CD4-positive, alpha-beta memory T cell (primary cell): ENCODE measurements around the gene ZNF140. TPM values are rescaled to one million over a fixed set of nuclear protein-coding genes. Genes with fewer than 3 reads are reported as not detected.

Experiments used
- CTCF ChIA-PET: fragments of 350-600 bp; sonication (Branson Sonifier 250); formaldehyde crosslinking; loops from one replicate; lab custom pipeline; 2021; ENCODE audit warnings: inconsistent platforms; ENCODE audit not compliant: partially characterized antibody; lab: Charles Lee
- POLR2A ChIA-PET: fragments of 350-600 bp; sonication (Branson Sonifier 250); formaldehyde crosslinking; loops from one replicate; lab custom pipeline; 2021; ENCODE audit not compliant: partially characterized antibody; lab: Charles Lee
- DNase-seq, 5 donors: peaks; one replicate each; pipeline versions ENCODE4 v3.0.0 to v3.0.0-alpha.2; 2020 to 2022; ENCODE audit warnings: mixed read lengths in 1 of 5
- H3K27ac ChIP-seq: one replicate; pipeline ENCODE4 v1.7.0; 2013; ENCODE audit warnings: low read depth, low read length
- H3K27me3 ChIP-seq: 2 replicates; pipeline ENCODE4 v1.7.0; 2013; ENCODE audit warnings: mild to moderate bottlenecking, low read length, moderate library complexity; ENCODE audit not compliant: insufficient read depth
- H3K36me3 ChIP-seq: 2 replicates; pipeline ENCODE4 v1.7.0; 2013; ENCODE audit warnings: mild to moderate bottlenecking, low read length, moderate library complexity; ENCODE audit not compliant: insufficient read depth
- H3K4me1 ChIP-seq: 2 replicates; pipeline ENCODE4 v1.7.0; 2013; ENCODE audit warnings: mild to moderate bottlenecking, low read length, moderate library complexity; ENCODE audit not compliant: insufficient read depth
- H3K4me3 ChIP-seq, 2 donors: one replicate each; pipeline ENCODE4 v1.7.0; 2013; ENCODE audit warnings: low read length in 2 of 2, mild to moderate bottlenecking in 1 of 2
- H3K9me3 ChIP-seq, 2 donors: one replicate each; pipeline ENCODE4 v1.7.0; 2013; ENCODE audit warnings: low read length in 2 of 2, control low read depth in 1 of 2; ENCODE audit not compliant: control insufficient read depth in 1 of 2
- H3K27ac Mint-ChIP-seq, 7 donors: one replicate each; pipeline ENCODE4 v1.8.0; 2020 to 2021; ENCODE audit warnings: mixed read lengths in 7 of 7, mild to moderate bottlenecking in 6 of 7, inconsistent platforms in 3 of 7, moderate library complexity in 3 of 7
- H3K27me3 Mint-ChIP-seq, 2 donors: one replicate each; pipeline ENCODE4 v1.8.0; 2020 to 2021; ENCODE audit warnings: mixed read lengths in 2 of 2
- H3K36me3 Mint-ChIP-seq, 2 donors: one replicate each; pipeline ENCODE4 v1.8.0; 2020 to 2021; ENCODE audit warnings: mixed read lengths in 2 of 2, inconsistent platforms in 1 of 2, mild to moderate bottlenecking in 1 of 2
- H3K4me1 Mint-ChIP-seq, 4 donors: one replicate each; pipeline ENCODE4 v1.8.0; 2020 to 2021; ENCODE audit warnings: mixed read lengths in 4 of 4, mild to moderate bottlenecking in 1 of 4
- H3K4me3 Mint-ChIP-seq, 8 donors: one replicate each; pipeline ENCODE4 v1.8.0; 2020 to 2021; ENCODE audit warnings: mixed read lengths in 8 of 8, mild to moderate bottlenecking in 7 of 8, moderate library complexity in 6 of 8, inconsistent platforms in 3 of 8
- H3K9me3 Mint-ChIP-seq, 8 donors: one replicate each; pipeline ENCODE4 v1.8.0; 2020 to 2021; ENCODE audit warnings: mixed read lengths in 8 of 8, mild to moderate bottlenecking in 5 of 8, inconsistent platforms in 3 of 8, moderate library complexity in 1 of 8
- intact Hi-C: fragments of 100-400 bp; cut with micrococcal nuclease; formaldehyde crosslinking; loops from one replicate; pipeline ENCODE4 v1.15.1; 2023
- polyA plus RNA-seq, 2 donors: library from polyadenylated mRNA; unstranded; fragments of 300-500 nt; fragmentation: Illumina TruSeq; gene quantifications; one replicate each; pipeline ENCODE4 v1.2.3, GENCODE V29; 2021
- total RNA-seq, 2 experiments: library from RNA; stranded (reverse); gene quantifications; one replicate each; pipeline ENCODE4 v1.2.3, GENCODE V29; 2021

Gene ZNF140
- total RNA-seq (10 to 100 TPM; 25.2 to 28.2 TPM), polyA plus RNA-seq (10 to 100 TPM; 24.6 to 26.2 TPM)

DNA sequence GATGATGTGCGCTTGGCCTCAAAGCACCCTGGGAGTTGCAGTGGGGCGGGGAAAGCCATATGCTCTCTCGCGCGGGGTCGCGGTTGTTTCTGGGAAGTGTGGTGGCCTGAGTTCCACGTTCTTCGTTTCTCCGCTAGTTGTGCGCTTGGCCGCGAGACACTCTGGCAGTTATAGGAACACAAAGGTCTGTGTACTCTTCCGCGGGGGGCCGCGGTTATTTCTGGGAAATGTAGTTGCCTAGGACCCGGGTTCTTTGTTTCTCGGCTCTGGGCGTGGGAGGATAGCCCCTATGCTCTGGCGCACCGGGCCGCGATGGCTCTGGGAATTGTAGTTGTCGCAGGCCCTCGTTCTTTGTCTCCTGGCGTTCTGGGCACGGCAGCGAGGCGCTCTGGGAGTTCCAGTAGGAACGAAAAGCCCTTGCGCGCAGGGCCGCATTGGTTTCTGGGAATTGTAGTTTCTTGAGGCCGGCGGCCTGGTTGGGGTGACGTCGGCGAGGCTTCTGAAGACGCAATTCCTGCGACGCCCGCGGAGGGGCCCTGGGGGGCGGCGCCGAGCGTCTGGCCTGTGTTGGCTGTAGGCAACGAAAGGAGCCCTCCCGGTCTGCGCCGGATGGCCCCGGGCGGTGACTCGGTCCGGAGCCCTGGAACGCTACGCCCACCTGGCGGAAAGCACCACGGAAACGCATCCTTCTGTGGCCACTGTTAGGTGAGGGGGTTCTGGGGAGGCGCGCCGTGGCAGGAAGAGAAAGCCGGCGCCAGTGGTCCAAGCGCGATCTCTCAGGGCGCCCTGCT, at the start of gene ZNF140:
Gene ZNF140 (plus strand): TSS at position 556 of the 791 bp plus-strand sequence. CDS start 398 bp downstream, outside the sequence.
- H3K4me3 Mint-ChIP-seq = peak within 1 kb of the TSS in 1 of 8 donors; percentile 17
- H3K27me3 Mint-ChIP-seq = no peaks in the 10 kb centered on the region
- peak; percentile 95 to 98 (median 97) for DNase-seq
- H3K36me3 Mint-ChIP-seq = peaks cover 49 to 52% of the 10 kb centered on the region in 2 donors
- Histone ChIP-seq H3K27me3 (no peaks in the 10 kb centered on the region), H3K4me3 (peak within 1 kb of the TSS; percentile 59 to 76), H3K4me1 (peaks cover 13% of the 10 kb centered on the region), H3K36me3 (peaks cover 35% of the 10 kb centered on the region), H3K9me3 (peaks cover 23 to 32% of the 10 kb centered on the region in 2 donors), H3K27ac (peak within 1 kb of the TSS; percentile 100)
- H3K27ac Mint-ChIP-seq = no peak within 1 kb of the TSS
- peaks cover 0 to 10% (median 5%) of the 10 kb centered on the region in 4 donors for H3K4me1 Mint-ChIP-seq
- POLR2A ChIA-PET = interaction anchor here (0.7 to 2.6 kb wide), 17 partner anchors 8 to 320 kb away, joined by 3 to 33 read pairs (median 5); partner anchors contain the start of genes CHFR, GOLGA3, ZNF10 and ZNF26
- peaks cover 4 to 76% (median 68%) of the 10 kb centered on the region in 8 donors for H3K9me3 Mint-ChIP-seq
- CTCF ChIA-PET = interaction anchor here (0.7 to 3.3 kb wide), 4 partner anchors 49 to 175 kb away, joined by 4 to 20 read pairs (median 4); partner anchors contain the start of genes ZNF10, ZNF268 and ZNF891
- intact Hi-C loops = loop anchor here (1.0 to 5.0 kb wide), 9 partner anchors 43 to 393 kb away; partner anchors contain the start of genes ANKLE2, CHFR, POLE and PXMP2

DNA sequence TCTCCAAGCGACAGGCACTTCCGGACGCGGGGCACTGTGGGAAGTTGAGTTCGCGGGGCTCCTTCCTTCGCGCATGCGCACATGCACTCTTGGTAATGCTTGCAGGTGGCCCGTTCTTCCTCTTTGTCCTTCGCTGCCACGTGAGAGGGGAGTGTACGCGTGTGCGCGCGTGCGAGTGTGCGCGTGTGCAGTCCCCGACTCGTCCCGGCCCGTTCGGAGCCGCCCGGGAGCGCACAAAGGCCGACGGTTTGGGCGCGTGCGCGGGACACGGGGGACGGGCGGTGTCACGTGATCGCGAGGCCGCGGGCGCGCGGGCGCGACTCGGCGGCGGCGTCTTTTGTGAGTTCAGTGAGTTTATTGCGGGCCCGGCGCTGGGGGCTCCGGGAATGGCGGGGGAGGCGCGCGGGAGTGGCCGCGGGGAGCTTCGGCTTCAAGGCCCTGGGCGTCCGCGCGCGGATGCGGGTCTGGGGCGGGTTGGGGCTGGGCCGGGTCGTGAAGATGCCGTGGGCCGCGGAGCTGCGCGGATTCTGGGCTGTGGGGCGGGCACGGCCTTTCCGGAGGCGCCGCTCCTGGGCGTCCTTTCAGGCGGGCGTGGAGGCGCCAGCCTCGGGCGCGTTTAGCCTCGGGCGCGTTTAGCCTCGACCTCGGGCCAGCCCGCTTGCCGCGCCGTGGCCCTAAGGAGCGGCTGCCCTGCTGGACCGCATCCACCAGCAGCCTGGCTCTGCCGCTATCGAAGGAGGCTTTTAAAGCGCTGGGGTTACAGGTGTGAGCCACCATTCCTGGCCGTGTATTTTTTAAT, 43.3 kb upstream of the ZNF140 start, which contains the start of gene ZNF84:
Gene ZNF84 (plus strand): TSS at position 303 of the 799 bp plus-strand sequence. CDS start 3,959 bp downstream, outside the sequence.
- Mint-ChIP-seq H3K4me1 (peaks cover 3 to 14% (median 7%) of the 10 kb centered on the region in 4 donors), H3K36me3 (peaks cover 48 to 50% of the 10 kb centered on the region in 2 donors), H3K27me3 (no peaks in the 10 kb centered on the region), H3K9me3 (peaks cover 2 to 79% (median 72%) of the 10 kb centered on the region in 8 donors), H3K4me3 (peak within 1 kb of the TSS; percentile 85 to 98 (median 94)), H3K27ac (peak within 1 kb of the TSS; percentile 91 to 98 (median 96))
- intact Hi-C loops = loop anchor here (1.0 to 5.0 kb wide), 8 partner anchors 43 to 275 kb away; partner anchors contain the start of genes ANKLE2, CHFR, GOLGA3 and ZNF10
- peaks cover 13% of the 10 kb centered on the region for H3K36me3 ChIP-seq
- peaks cover 12% of the 10 kb centered on the region for H3K4me1 ChIP-seq
- POLR2A ChIA-PET = interaction anchor here (0.8 to 3.8 kb wide), 12 partner anchors 9 to 150 kb away, joined by 3 to 22 read pairs (median 4); partner anchors contain the start of genes CHFR, ZNF10, ZNF140 and ZNF26
- DNase-seq = peak; percentile 96 to 99 (median 98)
- H3K27me3 ChIP-seq = no peaks in the 10 kb centered on the region
- H3K4me3 ChIP-seq = peak within 1 kb of the TSS in 1 of 2 donors; percentile 54
- CTCF ChIA-PET = no interaction called here
- H3K9me3 ChIP-seq = peaks cover 10 to 24% of the 10 kb centered on the region in 2 donors
- peak within 1 kb of the TSS; percentile 77 for H3K27ac ChIP-seq

DNA sequence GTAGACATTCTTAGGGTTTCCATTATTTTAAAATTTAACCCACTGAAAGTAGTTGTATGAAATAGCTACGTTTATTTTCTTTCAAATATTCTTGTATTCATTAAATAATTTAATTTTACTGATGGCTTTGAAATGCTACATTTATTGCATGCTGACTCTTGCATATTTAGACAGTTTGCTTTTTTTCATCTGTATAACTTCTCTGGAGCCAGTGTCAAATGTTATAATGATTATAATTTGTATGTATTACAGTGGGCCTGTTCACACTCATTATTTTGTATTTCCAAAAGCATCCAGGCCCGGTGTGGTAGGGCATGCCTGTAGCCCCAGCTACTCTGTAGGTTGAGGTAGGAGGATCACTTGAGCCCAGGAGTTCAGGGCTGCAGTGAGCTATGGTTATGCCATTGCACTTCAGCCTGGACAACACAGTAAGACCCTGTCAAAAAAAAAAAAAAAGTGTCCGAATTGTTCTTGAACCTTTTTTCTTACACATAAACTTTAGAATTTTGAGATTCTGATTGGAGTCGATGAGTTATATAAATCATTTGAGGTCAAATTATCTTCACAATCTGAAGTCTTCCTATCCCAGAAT, 42.5 kb upstream of the ZNF140 start:
- H3K27ac Mint-ChIP-seq = peak overlapping the region; percentile 91 to 98 (median 96)
- peak overlapping the region; percentile 75 to 98 (median 94) for H3K4me3 Mint-ChIP-seq
- H3K27me3 Mint-ChIP-seq = no peaks in the 10 kb centered on the region
- H3K4me1 Mint-ChIP-seq = peaks cover 3 to 14% (median 7%) of the 10 kb centered on the region in 4 donors
- intact Hi-C loops = loop anchor here (5.0 kb wide), 3 partner anchors 151 to 276 kb away; partner anchors contain the start of genes ANKLE2, CHFR and GOLGA3
- Histone ChIP-seq H3K27me3 (no peaks in the 10 kb centered on the region), H3K36me3 (peaks cover 18% of the 10 kb centered on the region), H3K4me3 (peak overlapping the region in 1 of 2 donors; percentile 54), H3K9me3 (peaks cover 10 to 19% of the 10 kb centered on the region in 2 donors), H3K27ac (peak overlapping the region; percentile 77), H3K4me1 (peaks cover 12% of the 10 kb centered on the region)
- peaks cover 2 to 79% (median 74%) of the 10 kb centered on the region in 8 donors for H3K9me3 Mint-ChIP-seq
- no peak for DNase-seq
- peaks cover 56 to 58% of the 10 kb centered on the region in 2 donors for H3K36me3 Mint-ChIP-seq
- ChIA-PET CTCF (no interaction called here), POLR2A (interaction anchor here (0.8 to 3.8 kb wide), 14 partner anchors 8 to 176 kb away, joined by 3 to 22 read pairs (median 4); partner anchors contain the start of genes CHFR, ZNF10, ZNF140 and ZNF26)

DNA sequence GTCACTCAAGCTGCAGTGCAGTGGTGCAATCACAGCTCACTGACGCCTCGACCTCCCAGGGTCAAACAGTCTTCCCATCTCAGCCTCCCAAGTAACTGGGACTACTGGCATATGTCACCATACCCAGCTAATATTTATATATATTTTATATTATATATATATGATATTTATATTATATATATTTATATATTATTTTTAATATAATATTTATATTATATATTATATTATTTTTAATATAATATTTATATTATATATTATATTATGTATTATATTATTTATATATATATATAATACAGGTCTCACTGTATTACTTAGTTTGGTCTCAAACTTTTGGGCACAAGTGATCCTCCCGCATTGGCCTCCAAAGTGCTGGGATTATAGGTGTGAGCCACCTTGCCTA, 34.0 kb upstream of the ZNF140 start:
- intact Hi-C loops = no loop called here
- Mint-ChIP-seq H3K36me3 (peaks cover 85 to 92% of the 10 kb centered on the region in 2 donors), H3K9me3 (peaks cover 0 to 100% (median 92%) of the 10 kb centered on the region in 8 donors), H3K4me1 (peaks cover 0 to 1% (median 0%) of the 10 kb centered on the region in 4 donors), H3K27me3 (no peaks in the 10 kb centered on the region), H3K27ac (no peak overlapping the region), H3K4me3 (no peak overlapping the region)
- H3K9me3 ChIP-seq = peaks cover 29 to 68% of the 10 kb centered on the region in 2 donors
- H3K27ac ChIP-seq = no peak overlapping the region
- no peaks in the 10 kb centered on the region for H3K4me1 ChIP-seq
- peaks cover 70% of the 10 kb centered on the region for H3K36me3 ChIP-seq
- no peak for DNase-seq
- H3K4me3 ChIP-seq = no peak overlapping the region
- POLR2A ChIA-PET = interaction anchor here (1.1 to 2.2 kb wide), 2 partner anchors 10 to 33 kb away, joined by 3 to 9 read pairs; partner anchors contain the start of gene ZNF84
- H3K27me3 ChIP-seq = no peaks in the 10 kb centered on the region
- CTCF ChIA-PET = interaction anchor here (2.1 kb wide), 1 partner anchor 10 kb away, joined by 5 read pairs; no protein-coding TSS in a partner anchor

DNA sequence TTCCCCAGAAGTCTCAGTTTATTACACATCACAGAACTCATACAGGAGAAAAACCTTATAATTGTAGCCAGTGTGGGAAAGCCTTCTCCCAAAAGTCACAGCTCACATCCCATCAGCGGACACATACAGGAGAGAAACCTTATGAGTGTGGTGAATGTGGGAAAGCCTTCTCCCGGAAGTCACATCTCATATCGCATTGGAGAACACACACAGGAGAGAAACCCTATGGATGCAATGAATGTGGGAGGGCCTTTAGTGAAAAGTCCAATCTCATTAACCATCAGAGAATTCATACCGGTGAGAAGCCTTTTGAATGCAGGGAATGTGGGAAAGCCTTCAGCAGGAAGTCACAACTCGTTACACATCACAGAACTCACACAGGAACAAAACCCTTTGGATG, 23.3 kb upstream of the ZNF140 start:
- no peaks in the 10 kb centered on the region for H3K4me1 ChIP-seq
- H3K27ac ChIP-seq = no peak overlapping the region
- H3K4me1 Mint-ChIP-seq = no peaks in the 10 kb centered on the region
- H3K27me3 ChIP-seq = no peaks in the 10 kb centered on the region
- peaks cover 2 to 98% (median 82%) of the 10 kb centered on the region in 8 donors for H3K9me3 Mint-ChIP-seq
- H3K27ac Mint-ChIP-seq = no peak overlapping the region
- peaks cover 53 to 56% of the 10 kb centered on the region in 2 donors for H3K36me3 Mint-ChIP-seq
- ChIA-PET CTCF (interaction anchor here (0.9 to 1.7 kb wide), 2 partner anchors 10 to 19 kb away, joined by 4 to 5 read pairs; no protein-coding TSS in a partner anchor), POLR2A (interaction anchor here (0.5 to 1.5 kb wide), 4 partner anchors 13 to 123 kb away, joined by 3 to 4 read pairs (median 4); no protein-coding TSS in a partner anchor)
- H3K4me3 Mint-ChIP-seq = peak overlapping the region in 2 of 8 donors; percentile 3 to 39
- DNase-seq = no peak
- intact Hi-C loops = no loop called here
- no peak overlapping the region for H3K4me3 ChIP-seq
- peaks cover 19% of the 10 kb centered on the region for H3K36me3 ChIP-seq
- H3K27me3 Mint-ChIP-seq = no peaks in the 10 kb centered on the region
- H3K9me3 ChIP-seq = peaks cover 46 to 77% of the 10 kb centered on the region in 2 donors
